ENCODE data around the gene THTPA. TPM values are rescaled to one million over a fixed set of nuclear protein-coding genes. Genes with fewer than 3 reads are reported as not detected.

Gene THTPA
- total and polyA plus RNA-seq, 2 of the 13 experiments (the other 11 are each of a cell fraction or from before 2014, with no cell fraction given) = 7.4 to 8.7 TPM

DNA sequence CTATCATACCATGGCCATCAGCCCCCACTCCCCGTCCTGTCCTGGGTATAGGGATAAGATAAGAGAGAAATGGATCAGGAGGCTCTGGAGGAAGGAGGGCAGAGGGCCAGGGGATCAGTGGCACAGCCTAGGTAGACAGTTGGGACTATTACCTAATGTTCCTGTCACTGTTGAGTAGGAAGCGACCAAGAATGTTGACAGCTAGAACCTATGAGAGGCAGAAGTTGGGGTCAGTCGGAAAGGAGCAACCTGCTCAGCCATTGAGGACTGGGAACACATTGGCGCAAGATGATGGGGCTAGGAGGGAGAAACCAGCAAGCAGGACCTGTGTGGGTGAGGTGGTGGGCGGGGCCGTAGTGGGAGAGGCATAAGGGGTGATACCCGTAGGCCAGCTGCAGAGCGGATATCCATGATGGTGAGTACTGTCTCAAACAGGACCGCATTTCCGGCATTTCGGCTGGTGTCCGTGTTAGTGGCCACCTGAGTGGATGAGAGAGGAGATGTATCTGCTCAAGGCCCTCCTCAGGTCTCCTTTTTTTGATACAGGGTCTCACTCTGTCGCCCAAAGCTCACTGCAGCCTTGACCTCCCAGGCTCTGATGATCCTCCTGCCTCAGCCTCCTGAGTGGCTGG is 8.2 kb downstream of the THTPA start:
- intact Hi-C loops (cut with micrococcal nuclease; ENCODE audit: unreplicated experiment) (no loop called here), in situ Hi-C loops (cut with HindIII; ENCODE audit: extremely low pct_ligation_motif_present, low pct_unique_long_range_greater_than_20kb) (no loop called here)
- no peak overlapping the region for H3K4me3 ChIP-seq (replicated peaks in 1 of 3; ENCODE audit: insufficient read depth in 1 of 3, low read depth in 2 of 3, low read length in 3 of 3)
- POLR2A ChIA-PET = interaction anchor here (1.4 to 1.5 kb wide), 2 partner anchors 9 to 10 kb away, joined by 3 read pairs; no protein-coding TSS in a partner anchor
- H2AFZ ChIP-seq (ENCODE audit: low read length) = no peak overlapping the region
- H4K20me1 ChIP-seq (ENCODE audit: insufficient read depth, low read length) = peaks cover 13% of the 10 kb centered on the region; the same call in 1 of the 2 replicates
- ATAC-seq (no peak), FAIRE-seq (no peak), DNase-seq (ENCODE audit: low spot score) (no peak)
- H3K4me1 ChIP-seq (ENCODE audit: insufficient read depth, low read length) = peaks cover 34% of the 10 kb centered on the region
- H3K9me3 ChIP-seq (ENCODE audit: low read length) = no peaks in the 10 kb centered on the region
- H3K4me2 ChIP-seq (ENCODE audit: low read depth, low read length) = no peak overlapping the region
- no peaks in the 10 kb centered on the region; a peak in 1 of 5 replicates for H3K27me3 ChIP-seq (ENCODE audit: control insufficient read depth in 1 of 2, insufficient read depth in 2 of 2, low read length in 2 of 2)
- WGBS (ENCODE audit: low lambda C conversion rate) = 98% methylated on average over 13 of the region's 13 CpGs
- CTCF ChIA-PET (ENCODE audit: low intra/inter-chr PET ratio, low total read pairs) = interaction anchor here (10.9 kb wide), 1 partner anchor 83 kb away, joined by 275 read pairs; no protein-coding TSS in a partner anchor
- no TSS peak for BruUV-seq (replicated peaks)
- peaks cover 7% of the 10 kb centered on the region for H3K79me2 ChIP-seq (ENCODE audit: insufficient read depth, low read length)
- peaks cover 44 to 67% of the 10 kb centered on the region in 2 experiments for H3K36me3 ChIP-seq (replicated peaks in 1 of 2; ENCODE audit: control insufficient read depth in 1 of 2, insufficient read depth in 2 of 2, low read length in 2 of 2)
- no peak overlapping the region for H3K27ac ChIP-seq (ENCODE audit: extremely low read length, insufficient read depth, low read length)
- no peak overlapping the region for H3K9ac ChIP-seq (ENCODE audit: insufficient read depth, low read depth, low read length)
- TF ChIP-seq, protein P1, sequence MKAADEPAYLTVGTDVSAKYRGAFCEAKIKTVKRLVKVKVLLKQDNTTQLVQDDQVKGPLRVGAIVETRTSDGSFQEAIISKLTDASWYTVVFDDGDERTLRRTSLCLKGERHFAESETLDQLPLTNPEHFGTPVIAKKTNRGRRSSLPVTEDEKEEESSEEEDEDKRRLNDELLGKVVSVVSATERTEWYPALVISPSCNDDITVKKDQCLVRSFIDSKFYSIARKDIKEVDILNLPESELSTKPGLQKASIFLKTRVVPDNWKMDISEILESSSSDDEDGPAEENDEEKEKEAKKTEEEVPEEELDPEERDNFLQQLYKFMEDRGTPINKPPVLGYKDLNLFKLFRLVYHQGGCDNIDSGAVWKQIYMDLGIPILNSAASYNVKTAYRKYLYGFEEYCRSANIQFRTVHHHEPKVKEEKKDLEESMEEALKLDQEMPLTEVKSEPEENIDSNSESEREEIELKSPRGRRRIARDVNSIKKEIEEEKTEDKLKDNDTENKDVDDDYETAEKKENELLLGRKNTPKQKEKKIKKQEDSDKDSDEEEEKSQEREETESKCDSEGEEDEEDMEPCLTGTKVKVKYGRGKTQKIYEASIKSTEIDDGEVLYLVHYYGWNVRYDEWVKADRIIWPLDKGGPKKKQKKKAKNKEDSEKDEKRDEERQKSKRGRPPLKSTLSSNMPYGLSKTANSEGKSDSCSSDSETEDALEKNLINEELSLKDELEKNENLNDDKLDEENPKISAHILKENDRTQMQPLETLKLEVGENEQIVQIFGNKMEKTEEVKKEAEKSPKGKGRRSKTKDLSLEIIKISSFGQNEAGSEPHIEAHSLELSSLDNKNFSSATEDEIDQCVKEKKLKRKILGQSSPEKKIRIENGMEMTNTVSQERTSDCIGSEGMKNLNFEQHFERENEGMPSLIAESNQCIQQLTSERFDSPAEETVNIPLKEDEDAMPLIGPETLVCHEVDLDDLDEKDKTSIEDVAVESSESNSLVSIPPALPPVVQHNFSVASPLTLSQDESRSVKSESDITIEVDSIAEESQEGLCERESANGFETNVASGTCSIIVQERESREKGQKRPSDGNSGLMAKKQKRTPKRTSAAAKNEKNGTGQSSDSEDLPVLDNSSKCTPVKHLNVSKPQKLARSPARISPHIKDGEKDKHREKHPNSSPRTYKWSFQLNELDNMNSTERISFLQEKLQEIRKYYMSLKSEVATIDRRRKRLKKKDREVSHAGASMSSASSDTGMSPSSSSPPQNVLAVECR (CRISPR knock-in tag; IDR thresholded peaks at IDR 0.05; ENCODE audit: borderline replicate concordance) = 0 out of 2 replicates have a peak, but pooled peaks have one; percentile 2
- TF ChIP-seq, protein P2, sequence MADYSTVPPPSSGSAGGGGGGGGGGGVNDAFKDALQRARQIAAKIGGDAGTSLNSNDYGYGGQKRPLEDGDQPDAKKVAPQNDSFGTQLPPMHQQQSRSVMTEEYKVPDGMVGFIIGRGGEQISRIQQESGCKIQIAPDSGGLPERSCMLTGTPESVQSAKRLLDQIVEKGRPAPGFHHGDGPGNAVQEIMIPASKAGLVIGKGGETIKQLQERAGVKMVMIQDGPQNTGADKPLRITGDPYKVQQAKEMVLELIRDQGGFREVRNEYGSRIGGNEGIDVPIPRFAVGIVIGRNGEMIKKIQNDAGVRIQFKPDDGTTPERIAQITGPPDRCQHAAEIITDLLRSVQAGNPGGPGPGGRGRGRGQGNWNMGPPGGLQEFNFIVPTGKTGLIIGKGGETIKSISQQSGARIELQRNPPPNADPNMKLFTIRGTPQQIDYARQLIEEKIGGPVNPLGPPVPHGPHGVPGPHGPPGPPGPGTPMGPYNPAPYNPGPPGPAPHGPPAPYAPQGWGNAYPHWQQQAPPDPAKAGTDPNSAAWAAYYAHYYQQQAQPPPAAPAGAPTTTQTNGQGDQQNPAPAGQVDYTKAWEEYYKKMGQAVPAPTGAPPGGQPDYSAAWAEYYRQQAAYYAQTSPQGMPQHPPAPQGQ (CRISPR knock-in tag; IDR thresholded peaks at IDR 0.05; ENCODE audit: borderline replicate concordance) = no peak
- TF ChIP-seq ZNF883 (CRISPR knock-in tag; IDR thresholded peaks at IDR 0.05; ENCODE audit: not compliant biosample characterization) (peak; percentile 60), EEA1 (CRISPR knock-in tag; IDR thresholded peaks at IDR 0.05; ENCODE audit: borderline replicate concordance) (0 out of 2 replicates have a peak, but pooled peaks have one; percentile 50), ZNF891 (CRISPR knock-in tag; IDR thresholded peaks at IDR 0.05) (0 out of 2 replicates have a peak, but pooled peaks have one; percentile 19), ZNF776 (CRISPR knock-in tag; IDR thresholded peaks at IDR 0.05) (peak; percentile 13; the same call in 1 of the 2 replicates), ZSCAN30 (CRISPR knock-in tag; IDR thresholded peaks at IDR 0.05) (no peak), JUNB (CRISPR knock-in tag; IDR thresholded peaks at IDR 0.05; ENCODE audit: borderline replicate concordance) (peak; percentile 49; the same call in 1 of the 2 replicates), ATF7 (IDR thresholded peaks at IDR 0.05) (no peak), ATF7 (CRISPR knock-in tag; IDR thresholded peaks at IDR 0.05) (no peak), ZNF616 (CRISPR knock-in tag; IDR thresholded peaks at IDR 0.05; ENCODE audit: low read depth) (peak; percentile 62; the same call in 1 of the 2 replicates), HES4 (CRISPR knock-in tag; IDR thresholded peaks at IDR 0.05; ENCODE audit: borderline replicate concordance) (peak; percentile 67; the same call in 1 of the 2 replicates), PHF20 (CRISPR knock-in tag; IDR thresholded peaks at IDR 0.05) (no peak)
- TF ChIP-seq, protein P3, sequence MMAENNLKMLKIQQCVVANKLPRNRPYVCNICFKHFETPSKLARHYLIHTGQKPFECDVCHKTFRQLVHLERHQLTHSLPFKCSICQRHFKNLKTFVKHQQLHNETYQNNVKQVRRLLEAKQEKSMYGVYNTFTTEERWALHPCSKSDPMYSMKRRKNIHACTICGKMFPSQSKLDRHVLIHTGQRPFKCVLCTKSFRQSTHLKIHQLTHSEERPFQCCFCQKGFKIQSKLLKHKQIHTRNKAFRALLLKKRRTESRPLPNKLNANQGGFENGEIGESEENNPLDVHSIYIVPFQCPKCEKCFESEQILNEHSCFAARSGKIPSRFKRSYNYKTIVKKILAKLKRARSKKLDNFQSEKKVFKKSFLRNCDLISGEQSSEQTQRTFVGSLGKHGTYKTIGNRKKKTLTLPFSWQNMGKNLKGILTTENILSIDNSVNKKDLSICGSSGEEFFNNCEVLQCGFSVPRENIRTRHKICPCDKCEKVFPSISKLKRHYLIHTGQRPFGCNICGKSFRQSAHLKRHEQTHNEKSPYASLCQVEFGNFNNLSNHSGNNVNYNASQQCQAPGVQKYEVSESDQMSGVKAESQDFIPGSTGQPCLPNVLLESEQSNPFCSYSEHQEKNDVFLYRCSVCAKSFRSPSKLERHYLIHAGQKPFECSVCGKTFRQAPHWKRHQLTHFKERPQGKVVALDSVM (CRISPR knock-in tag; IDR thresholded peaks at IDR 0.05) = 0 out of 2 replicates have a peak, but pooled peaks have one; percentile 14

Data from HepG2 (cell line).